Measurements from ENCODE around the gene UFC1.
A peak's percentile ranks its signal among the peaks of the same experiment; 100 is the strongest.
"Not testable (repeated sequence)": the region's sequence is repeated elsewhere in the genome, so short reads cannot be mapped to it uniquely, and the experiment has no call there.

UFC1 gene

GRCh38 chr1:161153682-161154337, at the start of gene UFC1:
Gene UFC1, plus strand, starts transcription at chr1:161153978. Its CDS starts 20 bp downstream, at chr1:161153998.
- peak within 1 kb of the TSS; percentile 84 to 98 (median 92) for H3K9ac ChIP-seq (ENCODE audit: low read length in 5 of 5)
- peak within 1 kb of the TSS; percentile 97 for H3K27ac ChIP-seq (ENCODE audit: low read depth, low read length)
- H3K4me1 ChIP-seq (ENCODE audit: control insufficient read depth in 5 of 5, insufficient read depth in 5 of 5, low read length in 5 of 5) = peaks cover 0 to 20% (median 16%) of the 10 kb centered on the region in 5 donors
- no peaks in the 10 kb centered on the region for H3K9me3 ChIP-seq (ENCODE audit: control insufficient read depth in 5 of 5, low read length in 5 of 5)
- peak within 1 kb of the TSS; percentile 76 to 100 (median 99) for H3K4me3 ChIP-seq (ENCODE audit: low read depth in 1 of 5, low read length in 5 of 5)
- H3K27me3 ChIP-seq (ENCODE audit: control insufficient read depth in 5 of 5, insufficient read depth in 4 of 5, low read length in 5 of 5) = no peaks in the 10 kb centered on the region
- H3K36me3 ChIP-seq (ENCODE audit: control insufficient read depth in 5 of 5, insufficient read depth in 5 of 5, low read length in 5 of 5) = peaks cover 6 to 17% (median 10%) of the 10 kb centered on the region in 5 donors

DNA sequence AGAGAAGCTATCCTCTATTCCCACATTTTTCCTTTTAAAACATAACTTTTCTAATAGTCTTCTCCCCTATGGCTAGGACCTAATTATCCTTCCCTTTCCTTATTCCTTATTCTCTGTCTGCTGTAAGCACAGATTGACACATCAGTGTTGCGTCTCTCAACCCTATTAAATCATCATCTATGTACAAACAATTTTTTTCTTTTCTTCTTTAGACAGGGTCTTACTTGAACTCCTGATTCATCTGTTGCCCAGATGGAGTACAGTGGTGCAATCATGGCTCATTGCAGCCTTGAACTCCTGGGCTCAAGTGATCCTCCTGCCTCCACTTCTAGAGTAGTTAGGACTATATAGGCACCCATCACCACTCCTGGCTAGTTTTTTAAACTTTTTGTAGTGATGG, 47.3 kb upstream of the UFC1 start:
- Histone ChIP-seq H3K27me3 (ENCODE audit: control insufficient read depth in 5 of 5, insufficient read depth in 4 of 5, low read length in 5 of 5) (no peaks in the 10 kb centered on the region), H3K4me3 (ENCODE audit: low read depth in 1 of 5, low read length in 5 of 5) (no peak overlapping the region), H3K27ac (ENCODE audit: low read depth, low read length) (no peak overlapping the region), H3K4me1 (ENCODE audit: control insufficient read depth in 5 of 5, insufficient read depth in 5 of 5, low read length in 5 of 5) (peaks cover 0 to 23% (median 18%) of the 10 kb centered on the region in 5 donors), H3K9me3 (ENCODE audit: control insufficient read depth in 5 of 5, low read length in 5 of 5) (no peaks in the 10 kb centered on the region), H3K36me3 (ENCODE audit: control insufficient read depth in 5 of 5, insufficient read depth in 5 of 5, low read length in 5 of 5) (peaks cover 0 to 18% (median 13%) of the 10 kb centered on the region in 5 donors), H3K9ac (ENCODE audit: low read length in 5 of 5) (no peak overlapping the region)

DNA sequence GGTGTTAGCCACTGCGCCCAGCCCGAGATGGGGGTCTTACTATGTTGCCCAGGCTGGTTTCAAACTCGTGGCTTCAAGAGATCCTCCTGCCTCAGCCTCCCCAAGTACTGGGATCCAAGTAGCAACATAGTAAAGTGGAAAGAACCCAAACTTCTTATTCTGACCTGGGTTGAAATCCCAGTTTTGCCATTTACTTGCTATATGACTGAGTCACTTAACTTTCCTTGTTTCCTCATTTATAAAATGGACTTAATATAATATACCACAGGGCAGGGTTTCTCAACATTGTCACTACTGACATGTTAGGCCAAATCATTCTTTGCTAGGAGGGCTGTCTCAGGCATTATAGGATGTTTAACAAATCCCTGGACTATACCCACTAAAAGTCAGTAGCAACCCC, 42.7 kb upstream of the UFC1 start:
- Histone ChIP-seq H3K27me3 (ENCODE audit: control insufficient read depth in 5 of 5, insufficient read depth in 4 of 5, low read length in 5 of 5) (no peaks in the 10 kb centered on the region), H3K9ac (ENCODE audit: low read length in 5 of 5) (no peak overlapping the region), H3K9me3 (ENCODE audit: control insufficient read depth in 5 of 5, low read length in 5 of 5) (no peaks in the 10 kb centered on the region), H3K4me3 (ENCODE audit: low read depth in 1 of 5, low read length in 5 of 5) (no peak overlapping the region), H3K4me1 (ENCODE audit: control insufficient read depth in 5 of 5, insufficient read depth in 5 of 5, low read length in 5 of 5) (peaks cover 0 to 26% (median 16%) of the 10 kb centered on the region in 5 donors), H3K27ac (ENCODE audit: low read depth, low read length) (peak overlapping the region; percentile 3), H3K36me3 (ENCODE audit: control insufficient read depth in 5 of 5, insufficient read depth in 5 of 5, low read length in 5 of 5) (peaks cover 0 to 16% (median 6%) of the 10 kb centered on the region in 5 donors)

DNA sequence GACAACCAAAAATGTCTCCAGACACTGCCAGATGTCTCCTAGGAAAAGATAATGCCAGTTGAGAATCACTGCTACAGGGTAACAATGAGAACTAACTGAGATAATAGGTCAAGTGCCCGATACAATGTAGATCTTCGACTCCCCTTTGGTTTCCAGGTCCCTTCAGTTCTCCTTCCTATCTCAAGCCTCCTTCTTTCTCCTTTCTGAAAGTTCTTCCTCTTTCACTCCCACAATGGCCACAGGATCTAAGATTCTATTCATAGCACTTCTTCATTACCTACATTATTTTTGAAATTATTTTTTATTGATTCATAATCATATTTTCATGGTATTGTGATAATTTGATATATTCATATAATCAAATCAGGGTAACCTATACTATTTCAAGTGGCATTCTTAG, 42.3 kb upstream of the UFC1 start:
- Histone ChIP-seq H3K27me3 (ENCODE audit: control insufficient read depth in 5 of 5, insufficient read depth in 4 of 5, low read length in 5 of 5) (no peaks in the 10 kb centered on the region), H3K9ac (ENCODE audit: low read length in 5 of 5) (no peak overlapping the region), H3K36me3 (ENCODE audit: control insufficient read depth in 5 of 5, insufficient read depth in 5 of 5, low read length in 5 of 5) (peaks cover 0 to 16% (median 6%) of the 10 kb centered on the region in 5 donors), H3K27ac (ENCODE audit: low read depth, low read length) (peak overlapping the region; percentile 3), H3K4me1 (ENCODE audit: control insufficient read depth in 5 of 5, insufficient read depth in 5 of 5, low read length in 5 of 5) (peaks cover 0 to 30% (median 20%) of the 10 kb centered on the region in 5 donors), H3K4me3 (ENCODE audit: low read depth in 1 of 5, low read length in 5 of 5) (no peak overlapping the region), H3K9me3 (ENCODE audit: control insufficient read depth in 5 of 5, low read length in 5 of 5) (no peaks in the 10 kb centered on the region)

DNA sequence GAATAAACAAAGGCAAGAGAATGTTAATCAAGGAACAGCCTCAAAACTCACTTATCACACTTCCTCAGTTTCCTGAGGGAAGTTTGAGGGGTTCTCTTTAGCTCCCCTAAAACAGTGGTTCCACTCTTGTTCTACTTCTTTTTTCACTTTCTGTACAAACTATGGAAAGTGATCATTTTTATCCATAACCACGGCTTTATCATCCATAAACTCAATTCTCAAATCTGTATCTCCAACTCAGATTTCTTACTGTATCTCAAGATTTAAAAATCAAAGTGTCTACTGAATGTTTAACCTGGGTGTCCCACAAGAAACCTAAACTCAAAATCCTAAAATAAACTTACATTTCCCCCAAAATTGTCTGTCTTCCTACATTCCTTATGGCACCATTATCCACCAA, 39.9 kb upstream of the UFC1 start:
- Histone ChIP-seq H3K9ac (ENCODE audit: low read length in 5 of 5) (peak overlapping the region in 1 of 5 donors; percentile 6), H3K36me3 (ENCODE audit: control insufficient read depth in 5 of 5, insufficient read depth in 5 of 5, low read length in 5 of 5) (peaks cover 0 to 15% (median 6%) of the 10 kb centered on the region in 5 donors), H3K4me1 (ENCODE audit: control insufficient read depth in 5 of 5, insufficient read depth in 5 of 5, low read length in 5 of 5) (peaks cover 4 to 49% (median 35%) of the 10 kb centered on the region in 5 donors), H3K9me3 (ENCODE audit: control insufficient read depth in 5 of 5, low read length in 5 of 5) (no peaks in the 10 kb centered on the region), H3K27me3 (ENCODE audit: control insufficient read depth in 5 of 5, insufficient read depth in 4 of 5, low read length in 5 of 5) (no peaks in the 10 kb centered on the region), H3K4me3 (ENCODE audit: low read depth in 1 of 5, low read length in 5 of 5) (no peak overlapping the region), H3K27ac (ENCODE audit: low read depth, low read length) (peak overlapping the region; percentile 17)

DNA sequence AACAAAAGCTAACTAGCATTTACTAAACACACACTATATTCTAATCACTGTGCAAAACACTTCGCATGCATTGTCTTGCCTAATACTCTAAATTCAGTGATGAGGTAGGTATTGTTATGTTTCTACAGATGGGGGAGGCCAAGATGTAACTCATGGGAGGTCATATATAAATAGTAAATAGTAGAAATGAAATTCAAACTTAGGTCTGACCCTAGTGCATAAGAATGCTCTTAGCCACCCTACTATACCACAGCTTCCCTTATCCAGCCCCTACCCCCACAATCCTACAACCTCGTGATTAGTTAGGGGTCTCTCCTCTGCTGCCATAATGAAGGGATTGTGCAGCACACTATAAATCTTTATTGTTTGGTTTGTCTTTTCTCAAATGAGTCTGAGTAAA, 39.2 kb upstream of the UFC1 start:
- H3K27me3 ChIP-seq (ENCODE audit: control insufficient read depth in 5 of 5, insufficient read depth in 4 of 5, low read length in 5 of 5) = no peaks in the 10 kb centered on the region
- H3K27ac ChIP-seq (ENCODE audit: low read depth, low read length) = peak overlapping the region; percentile 17
- H3K4me3 ChIP-seq (ENCODE audit: low read depth in 1 of 5, low read length in 5 of 5) = no peak overlapping the region
- H3K9me3 ChIP-seq (ENCODE audit: control insufficient read depth in 5 of 5, low read length in 5 of 5) = no peaks in the 10 kb centered on the region
- peaks cover 0 to 11% (median 4%) of the 10 kb centered on the region in 5 donors for H3K36me3 ChIP-seq (ENCODE audit: control insufficient read depth in 5 of 5, insufficient read depth in 5 of 5, low read length in 5 of 5)
- H3K9ac ChIP-seq (ENCODE audit: low read length in 5 of 5) = no peak overlapping the region
- H3K4me1 ChIP-seq (ENCODE audit: control insufficient read depth in 5 of 5, insufficient read depth in 5 of 5, low read length in 5 of 5) = peaks cover 10 to 56% (median 42%) of the 10 kb centered on the region in 5 donors

DNA sequence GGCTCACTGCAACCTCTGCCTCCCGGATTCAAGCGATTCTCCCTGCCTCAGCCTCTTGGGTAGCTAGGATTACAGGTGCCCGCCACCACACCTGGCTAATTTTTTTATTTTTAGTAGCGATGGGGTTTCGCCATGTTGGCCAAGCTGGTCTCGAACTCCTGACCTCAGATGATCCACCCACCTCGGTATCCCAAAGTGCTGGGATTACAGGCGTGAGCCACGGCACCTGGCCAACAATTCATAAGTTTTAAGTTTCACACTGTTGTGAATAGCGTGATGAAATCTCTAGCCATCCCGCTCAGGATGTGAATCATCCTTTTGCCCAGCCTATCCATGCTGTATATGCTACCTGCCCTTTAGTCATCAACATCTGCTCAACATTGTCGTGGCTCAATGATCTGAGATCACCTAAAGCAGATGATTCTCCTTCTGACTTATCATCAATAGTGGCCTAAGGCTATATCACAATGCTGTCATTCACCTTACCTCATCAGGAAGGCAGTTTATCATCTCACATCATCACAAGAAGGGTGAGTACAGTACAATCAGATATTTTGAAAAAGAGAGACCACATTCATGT, 38.6 kb upstream of the UFC1 start:
- H3K36me3 ChIP-seq (ENCODE audit: control insufficient read depth in 5 of 5, insufficient read depth in 5 of 5, low read length in 5 of 5) = peaks cover 0 to 11% (median 5%) of the 10 kb centered on the region in 5 donors
- peaks cover 12 to 62% (median 48%) of the 10 kb centered on the region in 5 donors for H3K4me1 ChIP-seq (ENCODE audit: control insufficient read depth in 5 of 5, insufficient read depth in 5 of 5, low read length in 5 of 5)
- H3K27ac ChIP-seq (ENCODE audit: low read depth, low read length) = no peak overlapping the region
- peak overlapping the region in 1 of 5 donors; percentile 48 for H3K9ac ChIP-seq (ENCODE audit: low read length in 5 of 5)
- H3K9me3 ChIP-seq (ENCODE audit: control insufficient read depth in 5 of 5, low read length in 5 of 5) = no peaks in the 10 kb centered on the region
- no peak overlapping the region for H3K4me3 ChIP-seq (ENCODE audit: low read depth in 1 of 5, low read length in 5 of 5)
- no peaks in the 10 kb centered on the region for H3K27me3 ChIP-seq (ENCODE audit: control insufficient read depth in 5 of 5, insufficient read depth in 4 of 5, low read length in 5 of 5)

GRCh38 chr1:161115961-161116360, 37.8 kb upstream of the UFC1 start:
- H3K9me3 ChIP-seq (ENCODE audit: control insufficient read depth in 5 of 5, low read length in 5 of 5); H3K27ac ChIP-seq (ENCODE audit: low read depth, low read length); H3K27me3 ChIP-seq (ENCODE audit: control insufficient read depth in 5 of 5, insufficient read depth in 4 of 5, low read length in 5 of 5); H3K9ac ChIP-seq (ENCODE audit: low read length in 5 of 5): not testable (repeated sequence)
- Histone ChIP-seq H3K4me1 (ENCODE audit: control insufficient read depth in 5 of 5, insufficient read depth in 5 of 5, low read length in 5 of 5) (peaks cover 12 to 69% (median 55%) of the 10 kb centered on the region in 5 donors), H3K4me3 (ENCODE audit: low read depth in 1 of 5, low read length in 5 of 5) (peak overlapping the region in 1 of 5 donors; percentile 100), H3K36me3 (ENCODE audit: control insufficient read depth in 5 of 5, insufficient read depth in 5 of 5, low read length in 5 of 5) (peaks cover 3 to 18% (median 12%) of the 10 kb centered on the region in 5 donors)

DNA sequence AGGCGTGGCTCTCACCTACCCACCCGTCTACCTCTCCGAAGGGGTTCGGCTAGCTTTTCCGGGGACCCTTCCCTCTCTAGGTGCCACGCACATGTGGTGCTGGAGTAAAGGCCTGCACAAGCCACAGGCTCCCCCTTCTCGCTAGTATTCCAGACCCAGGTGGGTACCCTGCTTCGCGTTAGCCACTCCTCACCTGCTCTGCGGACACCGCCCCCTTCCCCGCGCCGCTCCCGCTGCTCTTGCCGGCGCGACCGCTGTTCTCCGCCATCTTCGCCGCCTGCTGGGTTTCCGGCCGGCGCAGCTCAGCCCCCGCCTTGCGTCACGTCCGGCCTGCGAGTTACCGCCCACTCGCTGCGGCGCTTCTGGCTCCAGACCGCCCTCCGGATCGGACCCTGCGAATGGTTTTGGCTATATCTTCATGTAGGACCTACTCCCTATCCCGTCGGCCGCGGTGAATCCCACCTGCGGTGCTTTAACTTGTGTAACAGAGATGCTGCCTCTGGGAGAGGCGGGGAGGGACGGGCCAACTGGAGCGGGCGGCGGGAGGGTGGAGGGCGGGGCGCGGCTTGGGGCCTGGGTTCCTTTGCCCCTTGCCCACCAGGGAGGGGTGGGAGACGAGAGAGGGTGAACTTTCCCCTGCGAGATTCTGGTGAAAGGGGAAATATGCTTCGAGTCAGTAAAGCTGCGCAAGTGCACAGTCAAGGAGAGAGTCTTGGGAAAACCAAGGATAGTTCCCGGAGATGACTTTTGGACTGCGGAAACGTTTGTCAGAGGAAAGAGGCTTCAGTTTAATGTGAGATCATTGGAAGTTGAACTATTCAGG, 35.8 kb upstream of the UFC1 start, which contains the start of the genes NIT1 and PFDN2:
NIT1 (plus strand) TSS at position 347 of the 823 bp plus-strand sequence; CDS start at position 419, 72 bp downstream.
PFDN2 (minus strand) TSS at position 279 of the 823 bp plus-strand sequence; CDS start at position 268, 11 bp downstream.
- peaks cover 12 to 38% (median 31%) of the 10 kb centered on the region in 5 donors for H3K36me3 ChIP-seq (ENCODE audit: control insufficient read depth in 5 of 5, insufficient read depth in 5 of 5, low read length in 5 of 5)
- no peaks in the 10 kb centered on the region for H3K27me3 ChIP-seq (ENCODE audit: control insufficient read depth in 5 of 5, insufficient read depth in 4 of 5, low read length in 5 of 5)
- peak within 1 kb of the TSS; percentile 99 for H3K27ac ChIP-seq (ENCODE audit: low read depth, low read length)
- peak within 1 kb of the TSS; percentile 100 for H3K4me3 ChIP-seq (ENCODE audit: low read depth in 1 of 5, low read length in 5 of 5)
- H3K4me1 ChIP-seq (ENCODE audit: control insufficient read depth in 5 of 5, insufficient read depth in 5 of 5, low read length in 5 of 5) = peaks cover 12 to 69% (median 56%) of the 10 kb centered on the region in 5 donors
- H3K9me3 ChIP-seq (ENCODE audit: control insufficient read depth in 5 of 5, low read length in 5 of 5) = no peaks in the 10 kb centered on the region
- peak within 1 kb of the TSS; percentile 99 to 100 (median 100) for H3K9ac ChIP-seq (ENCODE audit: low read length in 5 of 5)

All from subcutaneous abdominal adipose tissue (tissue), 5 donors.